Mucosa of rectum (tissue), 2 donors: ENCODE data around the gene RHNO1.

Experiments used
- H3K27ac ChIP-seq, 2 donors: one replicate each; pipeline ENCODE4 v1.7.0; 2013; ENCODE audit warnings: inconsistent platforms in 2 of 2, low read depth in 2 of 2, low read length in 2 of 2
- H3K27me3 ChIP-seq, 2 donors: one replicate each; pipeline ENCODE4 v1.7.0; 2013; ENCODE audit warnings: low read length in 2 of 2; ENCODE audit not compliant: control insufficient read depth in 2 of 2, insufficient read depth in 2 of 2
- H3K36me3 ChIP-seq, 2 donors: one replicate each; pipeline ENCODE4 v1.7.0; 2013; ENCODE audit warnings: low read length in 2 of 2; ENCODE audit not compliant: control insufficient read depth in 2 of 2, insufficient read depth in 2 of 2
- H3K4me1 ChIP-seq, 2 donors: one replicate each; pipeline ENCODE4 v1.7.0; 2013; ENCODE audit warnings: low read length in 2 of 2, mild to moderate bottlenecking in 1 of 2; ENCODE audit not compliant: control insufficient read depth in 2 of 2, insufficient read depth in 2 of 2
- H3K4me3 ChIP-seq, 2 donors: one replicate each; pipeline ENCODE4 v1.7.0; 2013; ENCODE audit warnings: low read length in 2 of 2
- H3K9ac ChIP-seq, 2 donors: one replicate each; pipeline ENCODE4 v1.7.0; 2013; ENCODE audit warnings: low read length in 2 of 2, low read depth in 1 of 2, mild to moderate bottlenecking in 1 of 2
- H3K9me3 ChIP-seq, 2 donors: one replicate each; pipeline ENCODE4 v1.7.0; 2013; ENCODE audit warnings: low read length in 2 of 2; ENCODE audit not compliant: control insufficient read depth in 2 of 2
- donor health status: healthy.
- donor health status: Normal muscosa, but diverticular disease.

Gene RHNO1

DNA sequence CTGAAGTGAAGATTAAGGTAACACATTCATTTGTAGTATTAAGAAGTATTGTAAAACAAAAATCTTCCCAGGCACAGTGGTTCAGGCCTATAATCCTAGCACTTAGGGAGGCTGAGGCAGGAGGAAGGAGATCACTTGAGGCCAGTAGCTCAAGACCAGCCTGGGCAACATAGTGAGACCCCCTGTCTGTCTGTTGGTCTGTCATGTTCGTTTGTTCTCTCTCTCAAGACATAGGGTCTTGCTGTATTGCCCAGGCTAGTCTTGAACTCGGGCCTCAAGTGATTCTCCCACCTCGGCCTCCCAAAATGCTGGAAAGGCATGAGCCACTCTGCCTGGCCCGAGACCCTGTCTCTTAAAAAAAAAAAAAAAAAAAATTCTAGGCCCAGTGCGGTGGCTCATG, 20.4 kb downstream of the RHNO1 start:
- Histone ChIP-seq H3K9me3 (no peaks in the 10 kb centered on the region), H3K4me1 (no peaks in the 10 kb centered on the region), H3K36me3 (no peaks in the 10 kb centered on the region), H3K27ac (no peak overlapping the region), H3K4me3 (no peak overlapping the region), H3K9ac (no peak overlapping the region), H3K27me3 (no peaks in the 10 kb centered on the region)

DNA sequence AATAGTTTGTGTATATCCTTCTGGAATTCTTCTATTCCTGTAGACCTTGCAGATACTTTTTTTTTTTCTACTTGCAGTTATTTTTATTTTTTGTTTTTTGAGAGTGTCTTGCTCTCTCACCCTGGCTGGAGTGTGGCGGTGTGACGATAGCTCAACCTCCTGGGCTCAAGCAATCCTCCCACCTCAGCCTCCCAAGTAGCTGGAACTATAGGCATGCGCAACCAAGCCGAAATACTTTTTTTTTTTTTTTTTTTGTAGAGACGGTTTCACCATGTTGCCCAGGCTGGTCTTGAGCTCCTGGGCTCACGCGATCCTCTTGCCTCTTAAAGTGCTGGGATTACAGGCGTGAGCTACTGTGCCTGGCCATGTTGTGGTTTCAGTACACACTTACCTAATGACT, 23.6 kb downstream of the RHNO1 start:
- Histone ChIP-seq H3K9ac (no peak overlapping the region), H3K27me3 (no peaks in the 10 kb centered on the region), H3K36me3 (no peaks in the 10 kb centered on the region), H3K9me3 (no peaks in the 10 kb centered on the region), H3K4me3 (no peak overlapping the region), H3K27ac (no peak overlapping the region), H3K4me1 (no peaks in the 10 kb centered on the region)

DNA sequence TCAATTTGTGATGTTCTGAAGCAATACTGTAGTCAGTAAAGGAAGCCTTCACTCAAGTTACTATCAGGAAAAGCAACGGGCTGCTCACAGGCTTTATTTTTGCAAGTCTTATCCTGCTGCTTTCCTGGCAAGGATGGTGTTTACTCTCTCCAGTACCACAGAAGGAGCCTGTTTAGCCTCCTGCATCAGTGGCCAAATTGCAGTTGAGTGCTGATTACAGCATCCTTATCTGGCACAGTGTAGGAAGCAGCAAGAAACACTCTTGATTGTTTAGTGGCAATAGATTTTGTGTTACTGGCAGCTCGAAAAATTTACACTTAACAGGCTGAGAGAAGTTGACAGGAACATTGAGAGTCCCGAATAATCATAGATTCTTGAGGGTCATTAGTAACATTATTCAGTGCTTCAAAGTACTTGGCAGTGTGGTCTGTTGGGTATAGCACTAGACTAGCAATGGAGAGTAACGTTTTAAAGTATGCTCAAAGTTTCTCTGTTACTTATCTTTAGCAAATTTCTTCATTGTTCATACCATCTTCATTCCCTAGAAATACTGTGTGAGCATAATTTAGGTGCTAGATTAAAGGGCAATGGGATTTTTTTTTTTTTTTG, 25.4 kb downstream of the RHNO1 start:
- no peak overlapping the region for H3K4me3 ChIP-seq
- no peak overlapping the region for H3K27ac ChIP-seq
- no peaks in the 10 kb centered on the region for H3K36me3 ChIP-seq
- no peaks in the 10 kb centered on the region for H3K9me3 ChIP-seq
- H3K27me3 ChIP-seq = no peaks in the 10 kb centered on the region
- no peak overlapping the region for H3K9ac ChIP-seq
- no peaks in the 10 kb centered on the region for H3K4me1 ChIP-seq

- H3K9ac ChIP-seq = no peak overlapping the region
- H3K9me3 ChIP-seq = no peaks in the 10 kb centered on the region
- no peaks in the 10 kb centered on the region for H3K27me3 ChIP-seq
- no peak overlapping the region for H3K27ac ChIP-seq
- H3K4me1 ChIP-seq = no peaks in the 10 kb centered on the region
- H3K4me3 ChIP-seq = no peak overlapping the region
- H3K36me3 ChIP-seq = no peaks in the 10 kb centered on the region
Measured at GRCh38 chr12:2904260-2904659, 27.2 kb downstream of the RHNO1 start.

DNA sequence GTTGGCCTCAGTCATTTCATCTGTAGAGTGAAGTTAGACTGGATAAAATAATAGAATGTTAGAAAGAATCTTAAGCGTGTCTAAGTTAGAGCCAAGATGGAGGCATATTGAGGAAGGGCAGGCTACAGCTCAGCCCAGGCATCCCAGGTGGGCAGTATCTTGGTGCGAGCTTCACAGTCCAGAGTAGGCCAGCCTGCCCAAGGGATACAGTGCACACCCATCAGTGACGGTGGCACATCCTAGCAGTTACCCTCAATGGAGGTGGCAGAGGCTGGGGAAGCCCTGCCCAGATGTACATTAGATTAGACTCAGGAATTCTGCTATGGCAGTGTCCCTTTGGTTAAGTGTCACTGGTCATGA, 35.2 kb downstream of the RHNO1 start:
- Histone ChIP-seq H3K27me3 (no peaks in the 10 kb centered on the region), H3K4me1 (no peaks in the 10 kb centered on the region), H3K27ac (no peak overlapping the region), H3K4me3 (no peak overlapping the region), H3K9ac (no peak overlapping the region), H3K9me3 (no peaks in the 10 kb centered on the region), H3K36me3 (peaks cover 0 to 9% of the 10 kb centered on the region in 2 donors)

DNA sequence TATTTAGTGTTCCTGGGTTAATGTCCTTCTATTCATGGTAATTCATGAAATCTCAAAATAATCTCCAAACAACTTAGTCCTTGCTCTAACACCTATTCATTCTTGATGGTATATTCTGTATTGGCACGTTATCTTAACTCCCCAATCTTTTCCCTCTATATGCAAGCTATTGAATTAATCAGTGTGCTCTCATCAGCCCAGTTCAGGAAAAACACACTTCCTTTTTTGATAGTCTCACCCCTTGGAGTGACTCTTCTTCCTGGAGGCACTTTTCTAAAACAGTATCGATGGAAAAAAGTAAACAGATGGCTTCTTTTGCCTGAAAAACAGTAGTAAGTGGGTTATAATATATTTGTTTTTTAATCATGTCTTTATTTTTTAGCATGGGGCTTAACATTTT, 42.2 kb downstream of the RHNO1 start:
- Histone ChIP-seq H3K4me3 (no peak overlapping the region), H3K27ac (no peak overlapping the region), H3K9me3 (no peaks in the 10 kb centered on the region), H3K4me1 (no peaks in the 10 kb centered on the region), H3K9ac (no peak overlapping the region), H3K27me3 (no peaks in the 10 kb centered on the region), H3K36me3 (peaks cover 7 to 9% of the 10 kb centered on the region in 2 donors)

DNA sequence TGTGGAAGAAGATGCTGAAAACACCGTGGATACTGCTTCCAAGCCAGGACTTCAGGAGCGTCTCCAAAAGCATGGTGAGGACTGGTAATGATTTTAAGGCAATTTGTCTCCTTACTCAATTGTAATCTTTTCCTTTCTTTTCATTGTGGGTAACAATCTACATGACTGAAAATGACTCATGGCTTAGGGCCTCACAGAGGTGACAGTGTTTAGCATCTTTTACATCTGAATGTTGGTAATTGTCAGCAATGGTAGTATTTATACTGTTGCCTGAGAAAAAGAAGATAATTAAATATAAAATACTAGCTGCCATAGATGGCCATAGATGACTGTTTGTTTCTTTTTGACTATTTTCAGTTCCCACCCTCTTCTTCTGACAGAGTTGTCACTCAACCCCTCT, 45.3 kb downstream of the RHNO1 start:
- Histone ChIP-seq H3K4me3 (no peak overlapping the region), H3K27ac (no peak overlapping the region), H3K4me1 (no peaks in the 10 kb centered on the region), H3K9me3 (no peaks in the 10 kb centered on the region), H3K27me3 (no peaks in the 10 kb centered on the region), H3K36me3 (peaks cover 13 to 18% of the 10 kb centered on the region in 2 donors), H3K9ac (no peak overlapping the region)

- Histone ChIP-seq H3K9ac (no peak overlapping the region), H3K27ac (no peak overlapping the region), H3K9me3 (no peaks in the 10 kb centered on the region), H3K4me1 (no peaks in the 10 kb centered on the region), H3K4me3 (no peak overlapping the region), H3K27me3 (no peaks in the 10 kb centered on the region), H3K36me3 (peaks cover 13 to 18% of the 10 kb centered on the region in 2 donors)
Measured at GRCh38 chr12:2923057-2923456, 46.0 kb downstream of the RHNO1 start.

DNA sequence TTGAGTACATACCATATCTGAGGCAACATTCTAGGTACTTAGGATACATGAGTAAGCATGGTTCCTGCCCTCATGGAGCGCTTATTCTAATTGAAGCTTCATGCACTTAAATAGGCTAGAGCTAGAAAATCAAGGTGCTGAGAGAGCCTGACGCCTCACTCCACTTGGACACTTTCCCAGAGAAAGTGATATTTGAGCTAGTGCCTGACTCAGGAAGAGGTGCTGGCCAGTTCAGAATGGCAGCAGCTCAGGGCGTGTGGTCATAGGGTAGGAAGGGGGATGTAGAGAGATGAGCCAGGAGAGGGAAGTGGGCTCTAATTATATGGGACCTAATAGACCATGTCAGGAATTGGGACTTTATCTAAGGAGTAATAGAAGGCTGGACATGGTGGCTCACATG, 47.0 kb downstream of the RHNO1 start:
- Histone ChIP-seq H3K36me3 (peaks cover 13 to 18% of the 10 kb centered on the region in 2 donors), H3K27ac (no peak overlapping the region), H3K4me3 (no peak overlapping the region), H3K27me3 (no peaks in the 10 kb centered on the region), H3K4me1 (no peaks in the 10 kb centered on the region), H3K9me3 (no peaks in the 10 kb centered on the region), H3K9ac (no peak overlapping the region)

GRCh38 chr12:2925322-2925995, 48.4 kb downstream of the RHNO1 start:
- no peak overlapping the region for H3K9ac ChIP-seq
- H3K4me3 ChIP-seq = no peak overlapping the region
- no peaks in the 10 kb centered on the region for H3K27me3 ChIP-seq
- peaks cover 15 to 18% of the 10 kb centered on the region in 2 donors for H3K36me3 ChIP-seq
- no peak overlapping the region for H3K27ac ChIP-seq
- no peaks in the 10 kb centered on the region for H3K4me1 ChIP-seq
- H3K9me3 ChIP-seq = no peaks in the 10 kb centered on the region
